Measurements from ENCODE around the gene LIME1.

Gene LIME1

DNA sequence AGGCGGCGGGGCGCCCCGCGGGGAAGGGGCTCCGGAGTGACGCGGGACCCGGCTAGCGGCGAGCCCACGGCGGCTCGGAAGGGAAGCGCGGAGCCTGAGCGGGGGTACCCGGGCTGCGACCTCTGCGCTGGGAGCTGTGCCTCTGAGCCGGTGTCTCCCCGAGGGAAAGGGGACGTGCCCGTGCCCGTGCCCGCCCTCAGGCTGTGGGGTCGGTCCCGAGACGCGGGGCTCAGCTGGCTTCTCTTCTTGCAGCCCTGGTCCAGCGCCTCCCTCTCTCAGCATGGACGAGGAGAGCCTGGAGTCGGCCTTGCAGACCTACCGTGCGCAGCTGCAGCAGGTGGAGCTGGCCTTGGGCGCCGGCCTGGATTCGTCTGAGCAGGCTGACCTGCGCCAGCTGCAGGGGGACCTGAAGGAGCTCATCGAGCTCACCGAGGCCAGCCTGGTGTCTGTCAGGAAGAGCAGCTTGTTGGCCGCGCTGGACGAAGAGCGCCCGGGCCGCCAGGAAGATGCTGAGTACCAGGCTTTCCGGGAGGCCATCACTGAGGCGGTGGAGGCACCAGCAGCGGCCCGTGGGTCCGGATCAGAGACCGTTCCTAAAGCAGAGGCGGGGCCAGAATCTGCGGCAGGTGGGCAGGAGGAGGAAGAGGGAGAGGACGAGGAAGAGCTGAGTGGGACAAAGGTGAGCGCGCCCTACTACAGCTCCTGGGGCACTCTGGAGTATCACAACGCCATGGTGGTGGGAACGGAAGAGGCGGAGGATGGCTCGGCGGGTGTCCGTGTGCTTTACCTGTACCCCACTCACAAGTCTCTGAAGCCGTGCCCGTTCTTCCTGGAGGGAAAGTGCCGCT is 27.9 kb upstream of the LIME1 start:
- no peak for TF ChIP-seq GATA3 (IDR thresholded peaks at IDR 0.05; ENCODE audit: low read depth, low read length)
- TF ChIP-seq GATA2 (IDR thresholded peaks at IDR 0.05; ENCODE audit: low read depth, low read length) = no peak

DNA sequence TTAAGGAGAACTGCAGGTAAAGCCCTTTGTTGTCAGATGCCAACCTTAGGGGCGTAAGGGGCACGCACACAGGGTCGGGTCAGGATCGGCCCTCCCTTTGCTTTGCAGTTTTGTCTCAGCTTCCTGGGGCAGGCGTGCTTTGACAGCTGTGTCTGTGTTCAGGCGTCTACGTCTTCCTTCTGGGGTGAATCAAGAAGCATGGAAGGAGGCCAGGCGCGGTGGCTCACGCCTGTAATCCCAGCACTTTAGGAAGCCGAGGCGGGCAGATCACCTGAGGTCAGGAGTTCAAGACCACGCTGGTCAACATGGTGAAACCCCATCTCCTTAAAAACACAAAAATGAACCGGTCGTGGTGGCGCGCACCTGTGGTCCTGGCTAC is 27.3 kb upstream of the LIME1 start:
- no peak for TF ChIP-seq GATA2 (IDR thresholded peaks at IDR 0.05; ENCODE audit: low read depth, low read length)
- no peak for TF ChIP-seq GATA3 (IDR thresholded peaks at IDR 0.05; ENCODE audit: low read depth, low read length)

DNA sequence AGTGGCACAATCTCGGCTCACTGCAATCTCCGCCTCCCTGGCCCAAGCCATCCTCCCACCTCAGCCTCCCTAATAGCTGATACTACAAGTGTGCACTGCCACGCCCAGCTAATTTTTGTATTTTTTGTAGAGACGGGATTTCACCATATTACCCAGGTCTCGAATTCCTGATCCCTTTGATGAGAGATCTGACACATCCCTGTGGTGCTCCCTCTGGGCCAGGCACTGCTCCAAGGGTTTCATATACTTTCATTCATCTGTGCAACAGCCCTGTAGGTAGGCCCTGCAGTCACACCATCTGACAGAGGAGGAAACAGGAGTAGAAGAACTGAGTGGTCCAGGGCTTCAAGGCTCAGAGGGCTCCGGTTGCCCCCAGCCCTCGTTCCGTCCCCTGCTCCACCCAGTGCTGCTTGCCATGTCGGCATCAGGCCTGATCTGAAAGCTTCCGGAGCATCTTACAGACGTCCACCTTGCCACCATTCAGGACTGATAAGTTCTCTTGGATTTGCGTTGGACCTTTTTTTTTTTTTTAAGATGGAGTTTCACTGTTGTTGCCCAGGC is 25.3 kb upstream of the LIME1 start:
- TF ChIP-seq GATA2 (IDR thresholded peaks at IDR 0.05; ENCODE audit: low read depth, low read length) (no peak), GATA3 (IDR thresholded peaks at IDR 0.05; ENCODE audit: low read depth, low read length) (no peak)

DNA sequence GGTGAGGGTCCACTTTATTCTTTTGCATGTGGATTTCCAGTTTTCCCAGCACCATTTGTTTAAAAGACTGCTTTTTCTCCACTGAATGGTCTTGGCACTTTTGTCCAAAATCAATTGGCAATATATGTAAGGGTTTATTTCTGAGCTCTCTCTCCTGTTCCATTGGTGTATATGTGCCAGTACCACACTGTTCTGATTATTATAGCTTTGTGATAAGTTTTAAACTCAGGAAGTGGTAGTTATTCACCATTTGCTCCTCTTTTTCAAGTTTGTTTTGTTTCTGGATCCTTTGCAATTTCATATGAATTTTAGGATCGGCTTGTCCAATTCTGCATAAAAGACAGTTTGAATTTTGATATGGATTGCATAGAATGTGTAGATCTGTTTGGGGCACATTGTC is 24.3 kb upstream of the LIME1 start:
- no peak for TF ChIP-seq GATA2 (IDR thresholded peaks at IDR 0.05; ENCODE audit: low read depth, low read length)
- no peak for TF ChIP-seq GATA3 (IDR thresholded peaks at IDR 0.05; ENCODE audit: low read depth, low read length)

DNA sequence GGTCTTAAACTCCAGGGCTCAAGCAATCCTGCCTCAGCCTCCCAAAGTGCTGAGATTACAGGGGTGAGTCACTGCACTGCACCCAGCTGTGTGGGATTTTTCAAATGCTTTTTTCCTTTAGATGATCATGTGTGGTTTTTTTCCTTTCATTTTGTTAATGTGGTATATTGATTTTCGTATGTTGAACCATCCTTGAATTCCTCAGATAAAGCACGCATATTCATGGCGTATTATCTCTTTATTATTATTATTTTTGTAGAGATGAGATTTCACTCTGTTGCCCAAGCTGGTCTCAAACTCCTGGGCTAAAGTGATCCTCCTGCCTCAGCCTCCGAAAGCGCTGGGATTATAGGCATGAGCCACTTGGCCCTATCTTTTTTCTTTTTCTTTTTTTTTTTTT is 21.6 kb upstream of the LIME1 start:
- TF ChIP-seq GATA2 (IDR thresholded peaks at IDR 0.05; ENCODE audit: low read depth, low read length) (no peak), GATA3 (IDR thresholded peaks at IDR 0.05; ENCODE audit: low read depth, low read length) (no peak)

DNA sequence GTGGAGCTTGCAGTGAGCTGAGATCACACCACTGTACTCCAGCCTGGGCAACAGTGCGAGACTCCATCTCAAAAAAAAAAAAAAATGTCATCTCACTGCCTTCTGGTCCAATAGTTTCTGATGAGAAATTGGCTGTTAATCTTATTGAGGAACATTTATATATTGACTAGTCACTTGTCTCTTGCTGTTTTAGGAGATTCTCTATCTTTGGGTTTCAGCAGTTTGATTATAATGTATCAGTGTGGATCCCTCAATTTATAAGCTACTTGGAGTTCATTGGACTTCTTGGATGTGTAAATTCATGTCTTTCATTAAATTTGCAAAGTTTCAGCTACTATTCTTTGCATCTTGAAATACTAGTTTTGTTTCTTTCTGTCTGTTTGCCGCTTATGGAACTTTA is 17.5 kb upstream of the LIME1 start:
- TF ChIP-seq GATA2 (IDR thresholded peaks at IDR 0.05; ENCODE audit: low read depth, low read length) (no peak), GATA3 (IDR thresholded peaks at IDR 0.05; ENCODE audit: low read depth, low read length) (no peak)

- TF ChIP-seq GATA3 (IDR thresholded peaks at IDR 0.05; ENCODE audit: low read depth, low read length) (no peak), GATA2 (IDR thresholded peaks at IDR 0.05; ENCODE audit: low read depth, low read length) (no peak)
Measured at GRCh38 chr20:63731410-63731809, 5.1 kb upstream of the LIME1 start.

GRCh38 chr20:63732118-63733095 is 4.1 kb upstream of the LIME1 start:
- TF ChIP-seq GATA3 (IDR thresholded peaks at IDR 0.05; ENCODE audit: low read depth, low read length) (no peak), GATA2 (IDR thresholded peaks at IDR 0.05; ENCODE audit: low read depth, low read length) (no peak)

DNA sequence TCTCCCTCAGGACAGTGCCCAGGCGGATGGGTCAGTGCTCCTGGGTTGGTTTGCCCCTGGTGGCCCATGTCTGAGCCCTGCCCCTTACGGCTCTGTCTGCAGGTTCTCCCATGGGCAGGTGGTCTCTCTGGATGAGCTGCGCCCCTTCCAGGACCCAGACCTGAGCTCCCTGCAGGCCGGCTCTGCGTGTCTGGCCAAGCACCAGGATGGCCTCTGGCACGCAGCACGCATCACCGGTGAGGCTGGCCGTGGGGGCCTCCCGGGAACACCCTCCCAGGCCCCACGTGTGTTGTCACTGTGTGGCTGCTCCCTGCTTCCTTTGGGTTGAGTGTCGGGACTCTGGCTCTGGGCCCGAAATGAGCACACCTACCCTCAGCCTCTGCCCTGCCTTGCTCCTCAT is 3.3 kb upstream of the LIME1 start:
- TF ChIP-seq GATA2 (IDR thresholded peaks at IDR 0.05; ENCODE audit: low read depth, low read length) (no peak), GATA3 (IDR thresholded peaks at IDR 0.05; ENCODE audit: low read depth, low read length) (no peak)

- TF ChIP-seq GATA2 (IDR thresholded peaks at IDR 0.05; ENCODE audit: low read depth, low read length) = no peak
- no peak for TF ChIP-seq GATA3 (IDR thresholded peaks at IDR 0.05; ENCODE audit: low read depth, low read length)
Measured at GRCh38 chr20:63733579-63734081, 2.8 kb upstream of the LIME1 start.

DNA sequence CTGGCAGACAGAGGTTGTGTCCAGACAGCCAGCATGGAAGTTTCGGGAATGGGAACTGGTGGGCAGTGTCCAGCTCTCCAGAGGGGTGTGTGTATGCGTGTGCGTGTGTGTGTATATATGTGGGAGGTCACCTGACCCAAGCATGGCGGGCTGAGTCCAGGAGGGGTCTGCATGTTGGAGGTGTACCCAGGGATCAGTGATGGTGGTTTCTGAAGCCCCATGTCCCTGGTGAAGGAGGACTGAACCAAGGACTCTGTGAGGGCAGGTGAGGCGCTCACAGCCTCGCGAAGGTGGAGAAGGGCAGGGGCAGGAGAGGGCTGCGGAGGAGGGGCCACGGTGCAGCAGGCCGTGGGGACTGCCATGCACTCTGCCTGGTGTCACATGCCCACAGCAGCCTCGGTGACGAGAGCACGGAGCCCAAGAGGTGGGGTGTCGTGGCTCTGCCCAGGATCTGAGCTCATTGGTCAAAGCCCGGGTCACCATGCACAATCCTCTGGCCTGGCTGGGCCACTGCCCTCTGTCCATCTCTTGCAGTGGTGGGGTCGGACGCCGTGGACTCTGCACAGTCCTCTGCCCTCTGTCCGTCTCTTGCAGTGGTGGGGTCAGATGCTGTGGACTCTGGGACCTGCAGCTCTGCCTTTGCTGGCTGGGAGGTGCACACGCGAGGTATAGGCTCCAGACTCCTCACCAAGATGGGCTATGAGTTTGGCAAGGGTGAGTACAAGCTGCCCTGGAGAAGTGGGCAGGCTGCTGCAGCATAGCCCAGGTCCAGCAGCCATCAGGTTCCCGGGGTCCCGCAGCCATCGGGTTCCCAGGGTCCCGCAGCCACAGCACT is 2.1 kb upstream of the LIME1 start:
- TF ChIP-seq GATA2 (IDR thresholded peaks at IDR 0.05; ENCODE audit: low read depth, low read length) (no peak), GATA3 (IDR thresholded peaks at IDR 0.05; ENCODE audit: low read depth, low read length) (no peak)

DNA sequence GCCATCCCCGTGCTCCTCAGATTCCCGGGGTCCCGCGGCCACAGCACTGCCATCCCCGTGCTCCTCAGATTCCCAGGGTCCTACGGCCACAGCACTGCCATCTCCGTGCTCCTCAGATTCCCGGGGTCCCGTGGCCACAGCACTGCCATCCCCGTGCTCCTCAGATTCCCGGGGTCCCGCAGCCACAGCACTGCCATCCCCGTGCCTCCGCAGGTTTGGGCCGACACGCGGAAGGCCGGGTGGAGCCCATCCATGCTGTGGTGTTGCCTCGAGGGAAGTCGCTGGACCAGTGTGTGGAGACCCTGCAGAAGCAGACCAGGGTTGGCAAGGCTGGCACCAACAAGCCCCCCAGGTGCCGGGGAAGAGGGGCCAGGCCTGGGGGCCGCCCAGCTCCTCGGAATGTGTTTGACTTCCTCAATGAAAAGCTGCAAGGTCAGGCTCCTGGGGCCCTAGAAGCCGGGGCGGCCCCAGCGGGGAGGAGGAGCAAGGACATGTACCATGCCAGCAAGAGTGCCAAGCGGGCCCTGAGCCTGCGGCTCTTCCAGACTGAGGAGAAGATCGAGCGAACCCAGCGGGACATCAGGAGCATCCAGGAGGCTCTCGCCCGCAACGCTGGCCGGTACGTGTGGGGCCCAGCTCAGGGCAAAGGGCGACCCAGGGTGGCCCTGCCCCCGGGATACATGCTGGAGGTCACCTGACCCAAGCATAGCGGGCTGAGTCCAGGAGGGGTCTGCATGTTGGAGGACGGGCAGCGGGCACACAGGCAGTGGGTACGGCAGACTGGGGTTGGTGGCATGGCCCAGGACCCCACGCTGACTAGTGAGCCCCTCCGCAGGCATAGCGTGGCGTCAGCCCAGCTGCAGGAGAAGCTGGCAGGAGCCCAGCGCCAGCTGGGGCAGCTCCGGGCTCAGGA is 1.3 kb upstream of the LIME1 start:
- TF ChIP-seq GATA2 (IDR thresholded peaks at IDR 0.05; ENCODE audit: low read depth, low read length) (no peak), GATA3 (IDR thresholded peaks at IDR 0.05; ENCODE audit: low read depth, low read length) (no peak)

Data from SH-SY5Y (cell line).